ENCODE measurements around the gene XYLT1.
A peak's percentile ranks its signal among the peaks of the same experiment; 100 is the strongest.

The XYLT1 gene

DNA sequence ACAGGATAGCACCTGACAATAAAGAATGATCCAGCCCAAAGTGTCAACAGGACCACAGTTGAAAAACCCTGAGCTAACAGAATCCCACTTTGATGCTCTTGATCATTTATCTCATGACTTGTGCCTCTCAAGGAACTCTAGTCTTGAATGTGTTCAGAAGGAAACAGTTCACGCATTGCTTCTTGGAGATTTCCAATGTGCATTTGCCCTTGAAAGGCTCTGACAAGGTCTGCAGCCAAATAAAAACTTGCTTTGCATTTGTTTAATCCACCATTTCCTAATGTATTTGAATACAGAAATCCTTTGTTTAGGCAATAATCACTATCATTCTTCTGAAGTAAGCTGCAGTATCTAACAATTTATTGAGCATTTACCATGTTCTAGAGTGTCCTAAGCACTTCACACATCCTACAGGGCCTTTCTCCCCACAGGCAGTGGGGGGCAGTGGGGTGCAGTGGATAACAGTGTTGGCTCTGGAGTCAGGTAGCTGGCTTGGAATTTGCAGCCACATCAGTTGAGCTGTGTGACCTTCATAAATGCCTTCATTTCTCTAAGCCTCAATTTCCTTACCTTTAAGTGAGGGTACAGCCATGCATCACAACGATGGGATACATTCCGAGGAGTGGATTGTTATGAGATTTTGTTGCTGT, 239.7 kb downstream of the XYLT1 start:
- DNase-seq (ENCODE audit: low read depth in 2 of 2): no peak

DNA sequence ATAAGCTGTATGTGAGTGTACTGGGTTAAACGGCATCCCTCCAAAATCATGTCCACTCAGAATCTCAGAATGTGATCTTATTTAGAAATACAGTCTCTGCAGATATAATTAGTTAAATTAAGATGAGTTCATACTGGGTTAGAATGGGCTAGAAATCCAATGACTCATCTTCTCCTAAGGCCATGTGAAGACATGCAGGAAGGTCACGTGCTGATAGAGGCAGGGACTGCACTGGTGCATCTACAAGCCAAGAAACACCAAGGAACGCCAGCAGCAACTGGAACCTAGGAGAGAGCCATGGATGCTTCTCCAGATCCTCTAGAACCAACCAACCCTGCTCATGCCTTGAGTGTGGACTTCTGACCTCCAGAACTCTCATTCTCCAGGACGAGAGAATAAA, 241.0 kb downstream of the XYLT1 start:
- DNase-seq (ENCODE audit: low read depth in 2 of 2): no peak

DNA sequence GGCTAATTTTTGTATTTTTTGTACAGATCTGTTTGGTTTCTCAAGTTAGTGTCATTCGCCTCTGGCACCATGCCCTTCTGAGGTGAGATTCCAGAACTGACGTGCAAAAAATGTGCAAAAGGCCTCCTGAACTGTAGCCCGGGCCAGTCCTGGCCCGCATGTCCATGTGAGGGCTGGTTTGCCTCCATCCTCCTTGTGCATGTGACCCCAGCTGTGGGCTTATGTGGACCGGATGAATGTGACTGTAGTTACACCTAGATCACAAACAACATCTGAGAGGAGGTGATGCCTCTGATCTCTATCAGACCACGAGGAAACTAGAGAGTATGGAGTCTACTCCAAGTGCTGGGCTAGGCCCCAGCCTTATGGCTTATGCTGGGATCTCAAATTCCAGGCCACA, 241.6 kb downstream of the XYLT1 start:
- no peak for DNase-seq (ENCODE audit: low read depth in 2 of 2)

DNA sequence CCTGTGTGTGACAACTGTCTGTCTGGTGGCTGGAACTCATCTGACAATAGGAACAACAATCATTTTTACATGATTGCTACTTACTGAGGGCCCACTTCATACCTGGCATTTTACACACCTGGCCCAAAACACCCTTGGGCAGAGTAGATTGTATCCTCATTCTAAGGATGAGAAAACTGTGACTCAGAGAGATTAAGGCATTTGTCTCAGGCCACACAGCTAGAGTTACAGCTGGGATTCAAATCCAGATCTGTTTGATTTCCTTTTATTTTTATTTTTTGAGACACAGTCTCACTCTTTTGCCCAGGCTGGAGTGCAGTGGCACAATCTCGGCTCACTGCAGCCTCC, 242.1 kb downstream of the XYLT1 start:
- DNase-seq (ENCODE audit: low read depth in 2 of 2): no peak

DNA sequence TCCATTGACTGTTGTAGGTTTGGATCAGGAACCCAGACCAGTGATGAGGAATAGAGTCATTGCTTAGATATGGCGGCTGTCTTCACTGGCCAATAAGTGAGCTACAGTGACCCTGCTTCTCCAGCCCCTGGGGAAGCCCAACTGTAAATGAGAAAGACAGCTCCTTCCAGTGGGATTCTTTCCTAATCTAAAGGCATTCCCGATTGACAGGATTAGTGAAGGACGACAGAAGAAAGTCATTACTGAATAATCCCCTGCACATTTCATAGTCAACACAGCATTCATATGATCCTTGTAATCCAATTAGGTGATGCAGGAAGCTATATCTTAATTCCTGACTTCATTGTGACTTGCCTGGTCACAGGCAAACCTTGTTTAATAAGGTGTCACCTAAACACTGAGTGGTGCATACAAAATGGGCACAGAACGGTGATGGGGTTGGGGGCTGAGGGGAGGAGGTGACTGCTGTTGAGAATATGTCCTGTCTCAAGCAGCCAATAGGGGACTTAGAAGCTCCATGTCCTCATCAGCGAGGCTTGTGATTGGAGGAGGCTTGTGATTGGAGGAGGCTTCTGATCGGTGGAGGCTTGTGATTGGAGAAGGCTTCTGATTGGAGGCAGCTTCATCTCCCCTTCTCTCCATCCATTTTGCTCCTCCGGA, 242.6 kb downstream of the XYLT1 start:
- DNase-seq (ENCODE audit: low read depth in 2 of 2): no peak

DNA sequence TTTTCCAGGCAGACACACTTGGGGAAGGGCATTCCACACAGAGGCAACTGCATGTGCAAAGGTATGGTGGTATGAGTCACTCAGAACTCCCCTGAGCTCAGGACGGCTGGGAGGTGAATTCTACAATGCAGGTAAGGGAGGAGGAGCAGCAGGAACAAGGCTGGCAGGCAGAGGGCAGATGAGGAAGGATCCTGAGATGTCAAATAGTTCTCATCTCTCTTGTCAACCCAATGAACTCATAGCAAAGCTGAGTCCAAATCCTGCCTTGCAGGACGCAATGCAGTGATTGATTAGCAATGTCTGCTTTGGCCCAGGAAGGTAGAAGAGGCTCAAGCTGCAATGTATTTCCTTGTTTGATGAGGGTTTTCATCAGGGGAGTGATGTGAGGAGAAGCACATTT, 243.5 kb downstream of the XYLT1 start:
- DNase-seq (ENCODE audit: low read depth in 2 of 2): no peak

DNA sequence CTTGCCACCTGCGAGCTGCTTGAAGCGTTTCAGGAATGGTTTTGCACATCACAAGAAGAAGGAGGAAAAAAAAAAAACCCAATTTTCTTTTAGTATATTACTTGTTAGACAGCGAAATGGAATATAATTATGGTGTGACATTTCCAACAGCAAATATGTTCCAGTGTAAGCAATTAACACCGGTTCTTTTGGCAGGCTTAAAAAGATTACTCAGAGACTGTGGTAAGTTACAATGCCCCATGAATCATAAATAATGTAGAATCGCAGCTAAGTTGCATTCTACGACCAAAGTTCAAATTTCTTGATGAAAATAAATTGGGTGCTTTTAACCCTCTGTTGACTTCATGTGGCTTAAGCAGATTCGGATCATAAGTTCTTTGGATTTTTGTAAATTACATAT, 245.2 kb downstream of the XYLT1 start:
- DNase-seq (ENCODE audit: low read depth in 2 of 2): no peak

DNA sequence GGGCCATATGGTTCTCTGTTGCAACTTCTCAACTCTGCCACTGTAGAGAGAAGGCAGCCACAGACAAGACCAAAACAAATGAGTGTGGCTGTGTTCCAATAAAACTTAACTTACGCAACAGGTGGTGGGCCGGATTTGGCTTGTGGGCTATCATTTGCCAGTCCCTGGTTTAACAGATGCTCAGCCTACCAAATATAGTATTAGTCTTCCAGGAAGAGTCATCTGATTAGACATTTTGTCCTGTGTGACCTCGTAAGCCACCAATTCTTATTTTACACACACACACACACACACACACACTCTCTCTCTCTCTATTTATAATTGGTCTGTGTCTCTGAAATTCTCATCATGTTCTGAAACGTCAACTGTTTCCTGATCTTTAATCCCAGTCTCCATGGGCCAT, 245.9 kb downstream of the XYLT1 start:
- peak in 1 of 2 donors; percentile 9 for DNase-seq (ENCODE audit: low read depth in 2 of 2)

DNA sequence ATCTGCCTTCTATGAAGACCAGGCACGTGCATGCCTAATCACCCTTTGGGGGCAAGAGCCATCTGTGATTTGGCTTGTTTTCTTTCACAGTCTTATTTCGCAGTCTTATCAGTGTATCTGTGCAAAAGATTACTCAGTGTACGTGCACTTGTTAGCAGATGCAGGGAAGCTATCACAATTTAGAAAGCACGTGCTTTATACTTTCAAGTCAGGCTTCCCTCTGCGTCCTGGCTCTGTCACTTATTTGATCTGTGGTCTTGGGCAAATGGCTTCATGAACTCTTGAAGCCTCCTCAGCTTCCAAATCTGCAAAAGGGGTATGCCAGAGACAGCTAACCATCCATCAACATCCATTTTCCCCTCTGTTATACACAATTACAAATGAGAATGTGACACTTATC, 246.4 kb downstream of the XYLT1 start:
- no peak for DNase-seq (ENCODE audit: low read depth in 2 of 2)

DNA sequence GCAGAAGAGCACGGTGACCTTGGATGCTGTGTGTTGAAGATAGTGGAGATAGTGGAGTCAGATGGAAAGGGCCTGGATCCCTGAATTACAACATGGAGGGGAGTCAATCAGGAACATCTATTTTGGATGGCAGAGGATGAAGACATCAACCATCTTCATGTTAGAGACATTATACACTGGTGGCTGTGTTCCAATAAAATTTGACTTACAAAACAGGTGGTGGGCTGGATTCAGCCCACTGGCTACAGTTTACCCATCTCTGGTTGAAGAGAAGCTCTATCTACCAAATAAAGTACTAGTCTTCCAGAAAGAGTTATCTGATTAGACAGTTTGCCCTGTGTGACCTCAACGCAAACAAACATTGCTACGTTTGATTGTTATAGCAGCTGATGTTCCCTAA, 247.2 kb downstream of the XYLT1 start:
- DNase-seq (ENCODE audit: low read depth in 2 of 2): no peak

DNA sequence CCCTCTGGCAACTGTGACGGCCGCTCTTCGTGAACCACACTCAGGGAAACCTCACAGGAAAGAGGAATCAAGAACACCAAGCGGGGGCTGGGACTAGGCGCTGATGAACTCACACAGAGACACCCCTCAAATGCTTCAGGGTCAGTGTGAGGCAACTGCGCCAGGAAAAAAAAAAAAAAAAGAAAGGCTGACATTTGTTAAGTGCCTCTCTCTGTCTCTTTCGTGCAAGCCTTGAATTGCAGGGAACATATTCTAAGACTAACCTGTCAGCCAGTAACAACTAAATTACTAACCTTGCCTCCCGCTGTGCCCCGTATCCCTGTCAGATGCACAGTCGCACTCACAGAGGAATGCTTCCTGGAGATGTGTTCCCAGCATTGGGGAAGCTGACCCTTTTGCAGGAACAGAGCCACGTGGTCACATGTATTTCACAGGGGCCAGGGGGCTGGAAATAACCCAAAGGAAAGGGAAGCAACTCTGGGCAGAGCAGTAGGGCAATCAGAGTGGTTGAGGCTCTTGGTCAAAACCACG, 247.8 kb downstream of the XYLT1 start:
- DNase-seq (ENCODE audit: low read depth in 2 of 2): no peak

DNA sequence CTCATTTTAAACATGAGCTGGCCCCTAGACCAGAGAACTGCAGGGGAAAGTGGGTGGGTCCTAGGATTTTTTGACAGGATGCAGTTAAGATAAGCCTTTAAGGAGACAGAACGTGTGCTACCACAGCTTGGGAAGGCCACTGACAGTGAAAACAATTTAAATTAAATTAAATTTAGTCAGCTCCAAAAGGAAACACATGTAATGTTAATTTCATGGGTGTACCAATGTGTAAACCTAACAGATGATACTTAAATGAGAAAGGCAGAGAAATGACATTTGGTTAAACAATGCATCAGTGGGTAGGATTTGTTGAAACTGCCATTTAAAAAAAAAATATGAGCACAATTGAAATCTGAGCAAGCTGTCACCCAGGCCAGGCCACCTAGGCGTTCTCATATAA, 250.8 kb downstream of the XYLT1 start:
- no peak for DNase-seq (ENCODE audit: low read depth in 2 of 2)

DNA sequence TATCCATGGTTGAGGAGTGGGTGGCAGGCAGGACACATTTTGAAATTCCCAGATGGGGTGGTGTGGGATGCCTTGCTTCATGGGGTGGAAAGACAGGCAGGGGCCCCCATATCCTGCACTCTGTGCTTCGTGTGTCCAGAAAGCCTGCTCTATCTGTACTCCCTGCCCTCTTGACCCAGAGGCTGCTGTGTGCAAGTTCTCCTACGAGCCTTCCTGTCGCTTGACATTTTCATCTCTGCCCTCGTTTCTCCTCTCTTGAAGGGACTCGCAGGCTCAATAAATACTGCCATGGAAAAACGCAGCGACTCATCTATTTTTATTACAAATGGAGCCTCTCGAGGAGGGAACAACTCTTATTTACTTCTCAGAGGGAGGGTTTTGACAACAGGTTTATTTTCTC, 254.8 kb downstream of the XYLT1 start:
- DNase-seq (ENCODE audit: low read depth in 2 of 2): no peak

DNA sequence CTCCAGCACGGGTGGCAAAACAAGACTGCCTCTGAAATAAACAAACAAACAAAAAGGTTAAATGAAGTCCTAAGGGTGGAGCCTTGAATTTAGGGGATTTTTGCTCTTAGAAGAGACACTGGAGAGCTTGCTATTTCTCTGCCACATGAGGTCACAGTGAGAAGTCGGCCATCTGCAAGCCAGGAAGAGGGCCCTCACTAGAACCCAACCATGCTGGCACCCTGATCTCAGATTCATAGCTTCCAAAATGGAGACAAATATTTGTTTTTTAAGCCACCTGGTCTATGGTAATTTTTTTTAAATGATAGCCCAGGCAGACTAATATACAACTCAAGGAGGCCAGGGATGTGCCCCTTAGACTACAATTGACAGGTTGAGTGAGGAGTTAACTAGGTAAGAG, 255.5 kb downstream of the XYLT1 start:
- no peak for DNase-seq (ENCODE audit: low read depth in 2 of 2)

DNA sequence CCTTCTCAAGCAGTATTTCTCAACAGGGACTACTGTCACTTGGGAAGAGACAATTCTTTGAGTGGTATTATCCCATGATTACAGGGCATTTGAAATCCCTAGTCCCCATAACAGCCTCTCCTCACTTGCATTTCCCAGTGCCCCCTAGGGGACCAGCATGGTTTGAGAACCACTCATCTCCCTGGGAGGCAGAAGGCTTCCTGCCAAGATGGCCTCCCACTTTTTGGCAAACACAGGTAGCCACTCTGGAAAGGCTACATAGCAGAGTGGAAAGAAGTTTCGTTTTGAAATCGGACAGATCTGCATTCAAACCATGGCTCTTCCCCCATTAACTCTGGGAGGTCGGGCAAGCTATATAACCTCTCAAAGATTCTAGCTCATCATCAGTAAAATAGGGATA, 256.8 kb downstream of the XYLT1 start:
- DNase-seq (ENCODE audit: low read depth in 2 of 2): no peak

DNA sequence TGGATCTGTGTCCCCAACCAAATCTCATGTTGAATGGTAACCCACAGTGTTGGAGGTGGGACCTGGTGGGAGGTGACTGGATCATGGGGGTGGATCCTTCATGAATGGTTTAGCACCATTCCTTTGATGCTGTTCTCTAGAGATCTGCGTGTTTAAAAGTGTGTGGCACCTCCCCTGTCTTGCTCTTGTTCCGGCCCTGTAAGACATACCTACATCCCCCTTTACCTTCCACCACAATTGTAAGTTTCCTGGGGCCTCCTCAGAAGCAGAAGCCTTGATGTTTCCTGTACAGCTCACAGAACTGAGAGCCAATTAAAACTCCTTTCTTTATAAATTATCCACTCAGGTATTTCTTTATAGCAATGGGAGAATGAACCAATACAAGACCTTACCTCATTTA, 257.7 kb downstream of the XYLT1 start:
- no peak for DNase-seq (ENCODE audit: low read depth in 2 of 2)

DNA sequence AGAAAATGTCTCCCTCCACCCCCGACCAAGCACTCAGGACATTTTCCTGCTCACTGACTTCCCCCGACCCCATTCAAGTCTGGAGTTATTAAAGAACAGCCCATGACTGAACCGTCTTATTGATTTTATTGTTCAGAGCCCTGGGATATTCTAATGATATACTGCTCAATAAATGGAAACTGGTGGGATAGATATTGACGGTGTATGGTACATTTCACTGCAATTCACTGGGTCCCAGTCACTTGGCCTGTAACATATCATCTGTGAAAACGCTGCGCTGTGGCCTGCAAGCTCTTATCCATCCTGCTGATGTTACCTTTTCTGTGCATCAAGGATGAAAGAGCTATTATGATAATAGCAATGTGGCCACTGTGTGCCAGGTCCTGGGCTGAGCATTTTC, 258.2 kb downstream of the XYLT1 start:
- no peak for DNase-seq (ENCODE audit: low read depth in 2 of 2)

DNA sequence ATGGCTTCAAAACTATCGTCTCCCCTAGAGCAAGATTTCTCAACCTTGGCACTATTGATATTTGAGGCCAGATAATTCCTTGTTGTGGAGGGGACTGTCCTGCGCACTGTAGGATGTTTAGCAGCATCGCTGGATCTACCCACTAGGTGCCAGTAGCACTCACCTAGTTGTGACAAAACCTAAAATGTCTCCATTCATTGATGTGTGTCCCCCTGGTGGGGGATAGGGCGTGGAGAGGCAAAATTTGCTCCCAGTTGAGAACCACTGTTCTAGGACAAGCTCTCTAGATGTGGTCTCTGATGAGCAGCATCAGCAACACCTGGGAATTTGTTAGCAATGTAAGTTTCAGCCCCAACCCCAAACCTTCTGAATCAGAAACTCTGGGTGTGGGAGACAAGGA, 259.0 kb downstream of the XYLT1 start:
- DNase-seq (ENCODE audit: low read depth in 2 of 2): no peak

DNA sequence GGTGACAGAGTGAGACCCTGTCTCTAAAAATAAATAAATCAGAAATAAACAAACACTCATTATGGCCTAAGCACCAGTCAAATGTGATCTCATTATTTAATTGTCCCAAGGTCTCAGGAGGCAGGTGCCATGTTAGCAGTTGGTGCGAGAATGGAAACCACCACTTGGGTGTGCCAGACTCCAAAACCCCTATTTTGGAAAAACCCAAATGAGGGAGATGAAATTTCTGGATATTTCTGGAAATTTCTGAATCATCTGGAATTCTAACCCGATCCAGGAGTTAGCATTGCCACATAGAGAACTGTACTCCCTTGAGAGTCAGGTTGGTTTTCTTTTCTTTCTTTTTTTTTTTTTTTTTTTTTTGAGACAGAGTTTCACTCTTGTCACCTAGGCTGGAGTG, 264.0 kb downstream of the XYLT1 start:
- DNase-seq (ENCODE audit: low read depth in 2 of 2): no peak

DNA sequence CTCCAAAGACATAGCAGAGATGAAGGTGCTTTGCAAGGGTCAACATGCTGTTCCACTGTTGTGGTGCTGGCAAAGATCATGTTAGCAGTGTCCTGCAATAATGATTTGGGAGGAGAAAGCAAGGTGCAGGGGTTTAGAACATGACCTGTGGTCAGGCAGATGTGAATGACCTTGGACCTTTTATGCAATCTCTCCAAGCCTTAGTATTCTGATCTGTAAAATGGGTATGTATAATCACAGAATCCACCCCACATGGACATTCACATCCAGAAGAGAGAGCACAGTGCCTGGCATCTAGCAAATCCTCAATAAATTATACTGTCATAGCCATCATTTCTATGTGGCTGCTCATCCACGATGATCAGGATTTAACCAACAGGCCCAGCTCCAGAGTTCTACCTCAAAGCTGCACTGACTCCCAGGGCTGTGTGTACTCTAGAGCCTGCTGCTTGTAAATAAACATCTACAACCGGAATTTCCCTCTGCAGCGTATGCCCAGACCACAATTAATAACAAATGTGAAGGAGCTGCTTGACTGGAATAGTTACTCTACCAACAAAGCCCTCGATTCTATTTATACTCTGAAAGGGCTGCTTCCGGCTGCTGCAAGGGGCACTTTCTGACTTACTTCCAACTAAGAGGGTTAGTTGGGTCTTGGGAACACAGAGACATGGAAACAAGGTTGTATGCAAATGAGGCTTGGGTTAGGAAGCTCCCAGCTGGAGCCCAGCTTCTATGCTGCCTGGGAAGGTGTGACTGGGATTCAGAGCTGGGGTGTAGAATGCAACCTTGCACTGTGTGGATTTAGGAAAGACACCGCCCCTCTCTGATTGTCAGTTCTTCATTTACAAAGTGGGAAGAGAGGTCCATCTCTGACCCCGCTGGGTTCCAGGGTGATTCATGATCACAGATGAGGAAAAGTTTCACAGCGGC, 265.2 kb downstream of the XYLT1 start:
- DNase-seq (ENCODE audit: low read depth in 2 of 2): no peak

DNA sequence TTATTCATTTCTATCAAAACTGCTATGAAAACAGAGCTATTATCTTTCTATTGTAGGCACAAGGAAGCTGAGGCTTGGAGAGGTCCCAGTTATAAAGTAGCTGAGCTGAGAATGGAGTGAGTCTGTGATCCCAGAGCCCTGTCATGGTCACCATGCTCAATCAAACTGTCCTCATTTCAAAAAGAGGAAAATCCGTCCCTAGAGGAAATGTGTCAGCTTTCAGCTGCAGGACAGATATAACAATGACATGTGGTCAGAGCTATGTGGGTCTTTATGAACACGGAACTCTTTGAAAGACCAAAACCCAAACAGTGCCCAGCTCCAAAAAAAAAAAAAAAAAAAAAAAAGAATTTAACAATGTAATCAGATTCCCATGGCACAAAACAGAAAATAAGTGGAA, 266.1 kb downstream of the XYLT1 start:
- DNase-seq (ENCODE audit: low read depth in 2 of 2): no peak

DNA sequence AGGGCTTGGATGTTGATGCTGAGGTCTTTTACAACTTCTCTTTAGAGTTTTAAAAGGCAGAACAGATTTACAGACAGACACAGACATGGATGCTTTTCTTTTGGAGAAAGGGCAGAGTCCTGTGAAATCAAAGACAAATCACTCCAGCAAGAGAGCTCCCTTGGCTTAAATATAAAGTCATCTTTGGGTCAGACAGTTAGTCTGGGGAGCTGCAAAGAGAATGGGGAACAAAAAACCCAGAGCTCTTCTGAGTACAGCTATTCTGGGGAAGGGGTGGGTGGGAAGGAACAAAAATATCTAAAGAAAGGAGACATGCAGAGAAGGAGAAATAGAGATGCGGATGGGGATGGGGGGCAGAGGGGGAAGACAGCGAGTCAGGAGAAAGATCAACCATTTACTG, 266.6 kb downstream of the XYLT1 start:
- no peak for DNase-seq (ENCODE audit: low read depth in 2 of 2)

DNA sequence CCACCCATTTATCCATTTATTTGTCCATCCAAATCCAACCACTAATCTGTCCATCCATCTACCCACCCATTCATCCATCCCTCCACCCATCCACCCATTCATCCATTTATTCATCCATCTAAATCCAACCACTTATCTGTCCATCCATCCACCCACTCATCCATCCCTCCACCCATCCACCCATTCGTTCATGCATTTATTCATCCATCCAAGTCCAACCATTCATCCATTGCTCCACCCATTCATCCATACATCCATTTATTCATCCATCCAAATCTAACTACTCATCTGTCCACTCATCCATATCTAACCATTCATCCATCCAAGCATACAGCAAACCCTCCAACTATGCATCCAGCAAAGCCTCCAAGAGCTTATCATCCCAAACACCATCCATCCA, 267.3 kb downstream of the XYLT1 start:
- DNase-seq (ENCODE audit: low read depth in 2 of 2): no peak

Data from stimulated activated CD8-positive, alpha-beta memory T cell treated with anti-CD3 and anti-CD28 coated beads, Interleukin-15, amount 100 ng/mL, for 4 hours (primary cell).